Fibroblast of villous mesenchyme (primary cell): ENCODE data around the gene EAPP. TPM values are rescaled to one million over a fixed set of nuclear protein-coding genes. Genes with fewer than 3 reads are reported as not detected.

Source experiments
- DNase-seq: peaks from one replicate; pipeline ENCODE4 v3.0.0-alpha.2; 2010; ENCODE audit warnings: low read depth
- H3K4me3 ChIP-seq: 2 replicates; pipeline ENCODE4 v1.5.1; 2011; ENCODE audit warnings: low read depth, mild to moderate bottlenecking, low read length
- total RNA-seq: library from RNA; depleted of rRNA; stranded (reverse); fragments of >200 nt; gene quantifications from 2 replicates; pipeline ENCODE4 v1.2.3, GENCODE V29; 2012
- TF ChIP-seq, protein P1 (sequence below): IDR thresholded peaks from 2 replicates; pipeline ENCODE4 v1.5.1; 2012; ENCODE audit warnings: low read depth, mild to moderate bottlenecking, low read length; ENCODE audit not compliant: insufficient read depth

Gene EAPP
- total RNA-seq, 1 donor: 37.1 TPM

DNA sequence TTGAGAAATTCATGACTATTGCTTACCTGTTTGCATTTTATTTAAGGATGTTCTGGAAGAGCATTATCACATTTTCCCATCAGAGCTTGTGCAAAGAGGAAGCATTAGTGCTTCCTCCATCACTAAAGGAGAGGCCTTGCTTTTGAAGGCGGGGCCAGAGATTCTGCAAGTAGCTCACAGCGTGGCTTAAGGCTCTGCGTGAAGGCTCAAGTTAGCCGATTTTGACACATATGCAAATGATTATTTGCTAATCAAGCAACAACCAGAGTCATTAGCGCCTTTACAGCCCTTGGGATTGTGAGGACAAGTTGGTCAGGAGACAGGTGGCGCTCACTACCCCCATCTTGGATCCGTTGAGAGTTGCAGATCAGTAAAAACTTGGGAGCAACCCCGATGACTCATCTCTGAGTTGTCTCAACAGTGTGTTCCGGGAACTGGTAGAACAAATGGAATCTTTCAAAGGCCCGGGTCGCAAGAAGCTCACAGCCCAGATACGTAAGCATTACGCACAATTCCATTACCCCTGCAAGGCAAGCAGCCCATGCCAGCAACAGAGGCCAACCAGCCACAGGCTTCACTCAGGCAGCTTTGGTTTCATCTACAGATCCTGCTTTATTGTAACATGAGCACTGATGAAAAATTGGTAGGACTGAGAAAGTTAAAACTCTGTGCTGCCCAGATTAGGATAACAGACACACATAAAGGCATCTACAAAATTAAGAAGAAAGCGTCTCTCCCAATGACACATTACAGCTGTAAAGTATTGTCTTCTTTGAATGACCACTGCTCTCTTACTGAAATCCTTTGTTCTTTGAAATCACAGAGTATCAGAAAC lies 42.6 kb downstream of the EAPP start:
- DNase-seq: peak; percentile 100
- TF ChIP-seq, protein P1, sequence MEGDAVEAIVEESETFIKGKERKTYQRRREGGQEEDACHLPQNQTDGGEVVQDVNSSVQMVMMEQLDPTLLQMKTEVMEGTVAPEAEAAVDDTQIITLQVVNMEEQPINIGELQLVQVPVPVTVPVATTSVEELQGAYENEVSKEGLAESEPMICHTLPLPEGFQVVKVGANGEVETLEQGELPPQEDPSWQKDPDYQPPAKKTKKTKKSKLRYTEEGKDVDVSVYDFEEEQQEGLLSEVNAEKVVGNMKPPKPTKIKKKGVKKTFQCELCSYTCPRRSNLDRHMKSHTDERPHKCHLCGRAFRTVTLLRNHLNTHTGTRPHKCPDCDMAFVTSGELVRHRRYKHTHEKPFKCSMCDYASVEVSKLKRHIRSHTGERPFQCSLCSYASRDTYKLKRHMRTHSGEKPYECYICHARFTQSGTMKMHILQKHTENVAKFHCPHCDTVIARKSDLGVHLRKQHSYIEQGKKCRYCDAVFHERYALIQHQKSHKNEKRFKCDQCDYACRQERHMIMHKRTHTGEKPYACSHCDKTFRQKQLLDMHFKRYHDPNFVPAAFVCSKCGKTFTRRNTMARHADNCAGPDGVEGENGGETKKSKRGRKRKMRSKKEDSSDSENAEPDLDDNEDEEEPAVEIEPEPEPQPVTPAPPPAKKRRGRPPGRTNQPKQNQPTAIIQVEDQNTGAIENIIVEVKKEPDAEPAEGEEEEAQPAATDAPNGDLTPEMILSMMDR: peak; percentile 39
- H3K4me3 ChIP-seq: no peak overlapping the region

DNA sequence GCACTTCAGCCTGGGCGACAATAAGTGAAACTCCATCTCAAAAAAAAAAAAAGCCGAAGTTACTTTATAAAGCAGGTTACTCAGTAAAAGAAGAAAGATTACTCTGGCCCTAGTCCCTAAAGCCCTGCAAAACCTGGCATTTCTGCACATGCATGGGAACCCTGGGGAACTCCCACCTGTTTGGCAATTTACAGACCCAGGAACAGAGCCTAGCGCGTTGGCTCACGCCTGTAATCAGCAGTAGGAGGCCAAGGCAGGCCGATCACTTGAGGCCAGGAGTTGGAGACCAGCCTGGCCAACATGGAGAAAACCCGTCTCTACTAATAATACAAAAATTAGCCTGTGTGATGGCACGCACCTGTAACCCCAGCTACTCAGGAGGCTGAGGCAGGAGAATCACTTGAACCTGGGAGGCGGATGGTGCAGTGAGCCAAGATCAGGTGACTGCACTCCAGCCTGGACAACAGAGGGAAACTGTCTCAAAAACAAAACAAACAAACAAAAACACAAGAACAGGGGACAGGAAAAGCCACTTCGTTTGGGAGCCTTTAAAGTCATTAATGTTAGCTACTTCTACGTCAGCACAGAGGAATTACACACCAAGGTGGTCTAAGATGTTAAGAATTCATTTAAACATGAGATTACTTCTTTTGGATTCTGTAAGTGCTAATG lies 43.4 kb downstream of the EAPP start:
- no peak overlapping the region for H3K4me3 ChIP-seq
- TF ChIP-seq, protein P1: no peak
- peak; percentile 33 for DNase-seq

DNA sequence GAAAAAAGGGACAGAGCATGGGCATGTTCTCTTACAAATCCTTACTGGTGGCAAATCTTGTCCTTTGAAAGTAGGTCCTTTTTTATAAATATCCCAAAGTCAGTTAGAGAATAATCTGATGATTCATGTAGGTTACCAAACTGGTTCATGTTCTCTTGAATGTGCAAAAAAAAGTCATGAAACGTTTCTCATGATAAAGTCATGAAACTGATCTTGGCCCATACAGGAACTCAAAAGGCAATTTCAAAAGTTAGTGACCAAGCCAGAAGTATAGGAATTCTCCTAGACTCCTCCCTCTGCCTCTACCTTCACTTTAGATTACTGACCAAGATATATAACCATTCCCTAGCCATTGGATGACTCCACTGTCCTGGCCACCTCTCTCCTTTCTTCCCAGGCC lies 50.2 kb downstream of the EAPP start:
- TF ChIP-seq, protein P1: no peak
- no peak for DNase-seq
- no peak overlapping the region for H3K4me3 ChIP-seq

DNA sequence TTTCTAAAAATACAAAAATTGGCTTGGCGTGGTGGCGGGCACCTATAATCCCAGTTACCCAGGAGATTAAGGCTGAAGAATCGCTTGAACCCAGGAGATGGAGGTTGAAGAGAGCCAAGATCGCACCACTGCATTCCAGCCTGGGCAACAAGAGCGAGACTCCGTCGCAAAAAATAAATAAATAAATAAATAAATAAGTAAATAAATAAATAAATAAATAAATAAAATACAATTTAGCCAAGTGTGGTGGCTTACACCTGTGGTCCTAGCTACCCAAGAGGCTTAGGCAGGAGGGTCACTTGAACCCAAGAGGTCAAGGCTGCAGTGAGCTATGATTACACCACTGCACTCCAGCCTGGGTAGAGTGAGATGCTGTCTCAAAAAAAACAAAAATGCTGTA lies 51.0 kb downstream of the EAPP start:
- TF ChIP-seq, protein P1: no peak
- no peak for DNase-seq
- H3K4me3 ChIP-seq: no peak overlapping the region

DNA sequence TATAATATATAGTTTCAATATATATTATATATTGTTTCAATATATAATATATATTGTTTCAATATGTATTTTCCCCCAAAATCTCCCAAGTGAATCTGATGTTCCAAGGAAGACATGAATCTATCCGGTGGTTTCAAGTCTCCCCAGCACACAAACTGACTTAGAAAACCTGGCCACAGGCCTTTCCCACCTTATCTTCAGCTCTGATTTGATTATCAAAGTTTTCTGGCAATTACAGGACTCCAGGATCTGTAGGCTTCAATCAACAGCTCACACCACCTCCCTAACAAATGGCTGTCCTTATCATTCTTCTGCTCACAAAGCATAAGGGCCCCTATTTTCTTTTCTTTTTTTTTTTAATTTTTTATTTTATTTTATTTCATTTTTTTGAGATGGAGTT lies 54.8 kb downstream of the EAPP start:
- TF ChIP-seq, protein P1: no peak

DNA sequence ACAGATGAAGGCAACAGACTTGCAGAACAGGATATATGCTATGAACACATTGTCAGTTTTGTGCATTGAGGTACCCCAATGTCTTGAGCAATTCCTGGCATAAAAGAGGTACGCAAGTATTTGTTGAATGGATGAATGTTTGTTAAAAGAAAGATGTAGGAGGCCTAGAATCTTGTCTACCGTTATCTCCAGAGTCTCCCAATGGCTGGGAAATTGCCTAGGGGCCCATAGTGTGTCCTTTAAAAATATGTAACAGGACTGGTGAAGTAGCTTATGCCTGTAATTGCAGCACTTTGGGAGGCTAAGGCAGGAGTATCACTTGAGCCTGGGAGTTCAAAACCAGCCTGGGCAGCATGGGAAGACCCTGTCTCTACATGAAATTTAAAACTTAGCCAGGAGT lies 57.0 kb downstream of the EAPP start:
- no peak overlapping the region for H3K4me3 ChIP-seq
- TF ChIP-seq, protein P1: no peak
- DNase-seq: no peak

More for the DNA sequence above, 54.8 kb downstream of the EAPP start:
- no peak overlapping the region for H3K4me3 ChIP-seq
- no peak for DNase-seq
